Bronchial epithelial cell (primary cell): ENCODE measurements around the gene DDX60. TPM values are rescaled to one million over a fixed set of nuclear protein-coding genes. Genes with fewer than 3 reads are reported as not detected.

Experiments
- DNase-seq: peaks from one replicate; pipeline ENCODE4 v3.0.0-alpha.2; 2010; ENCODE audit warnings: low read depth
- FAIRE-seq: peaks from 2 replicates; lab custom pipeline; 2011; peaks lifted over from hg19 to GRCh38; lab: Jason Lieb, UNC
- H3K27me3 ChIP-seq: 2 replicates; pipeline ENCODE4 v1.5.1; 2011; ENCODE audit warnings: low read length; ENCODE audit not compliant: control insufficient read depth, insufficient read depth
- H3K36me3 ChIP-seq: 2 replicates; pipeline ENCODE4 v1.5.1; 2011; ENCODE audit warnings: low read length; ENCODE audit not compliant: control insufficient read depth, insufficient read depth
- H3K4me3 ChIP-seq: 2 replicates; pipeline ENCODE4 v1.5.1; 2011; ENCODE audit warnings: mild to moderate bottlenecking, low read depth, low read length, control low read depth
- CTCF ChIP-seq: IDR thresholded peaks from 2 replicates; pipeline ENCODE4 v1.5.1; 2011; ENCODE audit warnings: mild to moderate bottlenecking, moderate library complexity, low read length, control low read depth, inconsistent platforms; ENCODE audit not compliant: insufficient read depth, severe bottlenecking
- total RNA-seq: library from RNA; depleted of rRNA; stranded (reverse); fragments of >200 nt; gene quantifications from 2 replicates; pipeline ENCODE4 v1.2.1, GENCODE V29; 2014

Gene DDX60
- total RNA-seq, 1 donor from 2014 or later: 2.9 TPM

GRCh38 chr4:168212656-168213055, 105.9 kb downstream of the DDX60 start:
- no peak for TF ChIP-seq CTCF
- FAIRE-seq: no peak
- Histone ChIP-seq H3K36me3 (no peaks in the 10 kb centered on the region), H3K27me3 (no peaks in the 10 kb centered on the region), H3K4me3 (no peak overlapping the region)
- DNase-seq: no peak

DNA sequence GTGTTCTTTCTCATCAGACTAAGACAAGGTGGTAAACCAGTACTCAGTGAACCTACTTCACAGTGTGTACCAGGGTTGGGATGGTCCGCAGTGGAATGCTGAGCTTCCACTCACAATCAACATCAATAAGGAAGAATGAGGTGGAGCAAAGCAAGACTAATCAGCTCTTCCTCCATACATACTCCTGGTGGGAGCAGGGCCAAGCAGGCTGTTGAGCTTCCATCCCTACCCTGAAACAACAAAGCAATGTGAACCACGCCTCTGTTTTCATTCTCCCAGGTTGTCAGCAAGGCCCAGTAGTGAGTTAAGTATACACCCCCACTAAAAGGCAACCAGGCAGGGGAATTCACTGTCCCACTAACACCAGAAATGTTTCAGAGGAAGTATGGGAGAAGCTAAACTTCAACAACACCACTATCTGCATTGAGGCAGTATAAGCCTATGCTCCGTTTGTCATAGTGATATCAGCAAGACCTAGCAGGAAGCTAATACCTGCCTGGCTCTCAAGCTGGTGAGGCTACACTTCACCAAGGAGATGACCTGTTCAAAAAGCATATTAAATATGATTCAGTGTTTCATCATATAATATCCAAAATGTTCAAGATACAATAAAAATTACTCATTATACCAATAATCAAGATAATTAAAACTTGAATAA, 109.5 kb downstream of the DDX60 start:
- no peaks in the 10 kb centered on the region for H3K36me3 ChIP-seq
- H3K27me3 ChIP-seq: no peaks in the 10 kb centered on the region
- DNase-seq (no peak), FAIRE-seq (peak; percentile 73)
- TF ChIP-seq CTCF: no peak
- no peak overlapping the region for H3K4me3 ChIP-seq

GRCh38 chr4:168203233-168203911, 115.2 kb downstream of the DDX60 start:
- Histone ChIP-seq H3K27me3 (no peaks in the 10 kb centered on the region), H3K4me3 (no peak overlapping the region), H3K36me3 (no peaks in the 10 kb centered on the region)
- DNase-seq (no peak), FAIRE-seq (no peak)
- no peak for TF ChIP-seq CTCF

DNA sequence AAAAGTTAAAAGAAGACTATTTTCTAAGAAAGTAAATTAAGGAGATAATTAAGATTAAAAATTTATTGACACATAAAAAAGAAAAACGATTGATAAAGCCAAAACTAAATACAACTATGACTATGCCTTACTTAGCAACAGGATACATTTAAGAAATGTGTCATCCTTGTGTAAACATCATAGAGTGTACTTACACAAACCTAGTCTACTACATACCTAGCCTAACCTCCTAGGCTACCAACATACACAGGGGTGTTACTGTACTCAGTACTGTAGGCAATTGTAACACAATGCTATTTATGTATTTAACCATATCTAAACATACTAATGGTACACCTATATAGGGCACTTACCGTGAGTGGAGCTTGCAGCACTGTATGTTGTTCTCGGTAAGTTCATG, 117.9 kb downstream of the DDX60 start:
- DNase-seq: peak; percentile 93
- H3K36me3 ChIP-seq: no peaks in the 10 kb centered on the region
- no peak overlapping the region for H3K4me3 ChIP-seq
- no peak for TF ChIP-seq CTCF
- no peaks in the 10 kb centered on the region for H3K27me3 ChIP-seq
- no peak for FAIRE-seq

GRCh38 chr4:168199260-168199957, 119.1 kb downstream of the DDX60 start:
- TF ChIP-seq CTCF: no peak
- H3K36me3 ChIP-seq: no peaks in the 10 kb centered on the region
- H3K27me3 ChIP-seq: no peaks in the 10 kb centered on the region
- FAIRE-seq (no peak), DNase-seq (no peak)
- H3K4me3 ChIP-seq: no peak overlapping the region
